OCI-LY1 (cell line): ENCODE results near the gene EML6.
"Not testable (repeated sequence)": the region's sequence is repeated elsewhere in the genome, so short reads cannot be mapped to it uniquely, and the experiment has no call there.

Experiments
- H2AFZ ChIP-seq: fragments of 200-600 bp; sonication (generic), shearing (Covaris generic); 2 replicates; pipeline ENCODE4 v1.6.0; 2014; ENCODE audit warnings: antibody characterized with exemption, mild to moderate bottlenecking, low read length
- H3F3A ChIP-seq: fragments of 200-600 bp; sonication (generic), shearing (Covaris generic); 2 replicates; pipeline ENCODE4 v1.6.0; 2014; ENCODE audit warnings: mild to moderate bottlenecking, antibody characterized with exemption, low read length, moderate library complexity; ENCODE audit not compliant: insufficient read depth
- H3K27ac ChIP-seq: fragments of 200-600 bp; sonication (generic); 2 replicates; pipeline ENCODE4 v1.5.1; 2014; ENCODE audit warnings: low read length, mixed run types, mild to moderate bottlenecking, low read depth; ENCODE audit not compliant: poor library complexity, severe bottlenecking
- H3K27me3 ChIP-seq: fragments of 200-600 bp; sonication (generic); 2 replicates; pipeline ENCODE4 v1.6.0; 2014; ENCODE audit warnings: antibody characterized with exemption, mild to moderate bottlenecking, low read length, moderate library complexity; ENCODE audit not compliant: insufficient read depth
- H3K36me3 ChIP-seq: fragments of 200-600 bp; sonication (generic); 2 replicates; pipeline ENCODE4 v1.6.1; 2014; ENCODE audit warnings: mild to moderate bottlenecking, antibody characterized with exemption, low read length, moderate library complexity, mixed read lengths; ENCODE audit not compliant: insufficient read depth
- H3K4me1 ChIP-seq: fragments of 200-600 bp; sonication (generic); 2 replicates; pipeline ENCODE4 v1.5.1; 2014; ENCODE audit warnings: mild to moderate bottlenecking, low read length, moderate library complexity; ENCODE audit not compliant: insufficient read depth, severe bottlenecking
- H3K4me2 ChIP-seq: fragments of 200-600 bp; sonication (generic), shearing (Covaris generic); 2 replicates; pipeline ENCODE4 v1.6.1; 2014; ENCODE audit warnings: low read length
- H3K4me3 ChIP-seq: fragments of 200-600 bp; sonication (generic); 2 replicates; pipeline ENCODE4 v1.5.1; 2014; ENCODE audit warnings: low read length, low read depth, mild to moderate bottlenecking, mixed read lengths; ENCODE audit not compliant: poor library complexity, severe bottlenecking
- H3K79me2 ChIP-seq: fragments of 200-600 bp; shearing (Covaris generic); 2 replicates; pipeline ENCODE4 v1.6.1; 2016; ENCODE audit warnings: mixed run types, low read length, mixed read lengths; ENCODE audit not compliant: insufficient read depth
- H3K9ac ChIP-seq: fragments of 200-600 bp; sonication (generic), shearing (Covaris generic); 2 replicates; pipeline ENCODE4 v1.6.1; 2014; ENCODE audit warnings: mild to moderate bottlenecking, low read length, mixed read lengths
- H3K9me2 ChIP-seq: fragments of 200-600 bp; sonication (generic), shearing (Covaris generic); 2 replicates; pipeline ENCODE4 v1.6.1; 2014; ENCODE audit warnings: low read depth, mild to moderate bottlenecking, low read length, mixed read lengths
- H3K9me3 ChIP-seq: fragments of 200-600 bp; shearing (Covaris generic); 2 replicates; pipeline ENCODE4 v1.6.1; 2014; ENCODE audit warnings: low read length, mixed read lengths
- H4K20me1 ChIP-seq: fragments of 200-600 bp; sonication (generic), shearing (Covaris generic); 2 replicates; pipeline ENCODE4 v1.6.0; 2016; ENCODE audit warnings: mild to moderate bottlenecking, low read length; ENCODE audit not compliant: insufficient read depth
- EZH2 ChIP-seq: fragments of 200-600 bp; sonication (generic), shearing (Covaris generic); IDR thresholded peaks from 2 replicates; pipeline ENCODE4 v1.8.0; 2017; ENCODE audit warnings: borderline replicate concordance, mixed run types, mild to moderate bottlenecking, antibody characterized with exemption, low read length, moderate library complexity, mixed read lengths
- TF ChIP-seq, protein P1 (sequence below): fragments of 200-600 bp; sonication (generic), shearing (Covaris generic); IDR thresholded peaks from 2 replicates; pipeline ENCODE4 v1.5.1; 2017; ENCODE audit warnings: mild to moderate bottlenecking, antibody characterized with exemption, low read length, moderate library complexity, mixed read lengths

The EML6 gene

DNA sequence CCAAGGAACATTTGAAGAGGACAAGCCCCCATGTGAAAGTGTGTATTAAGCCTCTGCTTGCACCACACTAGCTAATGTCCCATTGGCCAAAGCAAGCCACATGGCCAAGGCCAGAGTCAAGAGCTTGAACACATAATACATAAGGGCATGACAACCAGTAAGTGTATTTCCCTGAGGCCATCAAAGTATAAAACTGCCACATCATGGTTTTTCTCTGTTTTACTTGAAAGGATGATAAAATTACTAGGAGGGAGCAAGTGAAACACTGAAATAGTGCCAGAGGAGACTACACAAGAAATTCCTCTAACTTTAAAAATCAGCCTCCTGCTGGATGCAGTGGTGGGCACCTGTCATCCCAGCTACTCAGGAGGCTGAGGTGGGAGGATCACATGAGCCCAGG, 30.9 kb upstream of the EML6 start:
- H3K27ac ChIP-seq = no peak overlapping the region
- no peak overlapping the region for H3K4me2 ChIP-seq
- H3K36me3 ChIP-seq = no peaks in the 10 kb centered on the region
- no peaks in the 10 kb centered on the region for H3K4me1 ChIP-seq
- no peaks in the 10 kb centered on the region for H3K79me2 ChIP-seq
- no peak overlapping the region for H2AFZ ChIP-seq
- TF ChIP-seq, protein P1, sequence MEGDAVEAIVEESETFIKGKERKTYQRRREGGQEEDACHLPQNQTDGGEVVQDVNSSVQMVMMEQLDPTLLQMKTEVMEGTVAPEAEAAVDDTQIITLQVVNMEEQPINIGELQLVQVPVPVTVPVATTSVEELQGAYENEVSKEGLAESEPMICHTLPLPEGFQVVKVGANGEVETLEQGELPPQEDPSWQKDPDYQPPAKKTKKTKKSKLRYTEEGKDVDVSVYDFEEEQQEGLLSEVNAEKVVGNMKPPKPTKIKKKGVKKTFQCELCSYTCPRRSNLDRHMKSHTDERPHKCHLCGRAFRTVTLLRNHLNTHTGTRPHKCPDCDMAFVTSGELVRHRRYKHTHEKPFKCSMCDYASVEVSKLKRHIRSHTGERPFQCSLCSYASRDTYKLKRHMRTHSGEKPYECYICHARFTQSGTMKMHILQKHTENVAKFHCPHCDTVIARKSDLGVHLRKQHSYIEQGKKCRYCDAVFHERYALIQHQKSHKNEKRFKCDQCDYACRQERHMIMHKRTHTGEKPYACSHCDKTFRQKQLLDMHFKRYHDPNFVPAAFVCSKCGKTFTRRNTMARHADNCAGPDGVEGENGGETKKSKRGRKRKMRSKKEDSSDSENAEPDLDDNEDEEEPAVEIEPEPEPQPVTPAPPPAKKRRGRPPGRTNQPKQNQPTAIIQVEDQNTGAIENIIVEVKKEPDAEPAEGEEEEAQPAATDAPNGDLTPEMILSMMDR = no peak
- no peak for TF ChIP-seq EZH2
- no peak overlapping the region for H3K9ac ChIP-seq
- H3K9me2 ChIP-seq = no peaks in the 10 kb centered on the region
- H3K27me3 ChIP-seq = no peaks in the 10 kb centered on the region
- no peaks in the 10 kb centered on the region for H3K9me3 ChIP-seq
- H3K4me3 ChIP-seq = no peak overlapping the region
- H4K20me1 ChIP-seq = no peaks in the 10 kb centered on the region
- H3F3A ChIP-seq = no peaks in the 10 kb centered on the region

DNA sequence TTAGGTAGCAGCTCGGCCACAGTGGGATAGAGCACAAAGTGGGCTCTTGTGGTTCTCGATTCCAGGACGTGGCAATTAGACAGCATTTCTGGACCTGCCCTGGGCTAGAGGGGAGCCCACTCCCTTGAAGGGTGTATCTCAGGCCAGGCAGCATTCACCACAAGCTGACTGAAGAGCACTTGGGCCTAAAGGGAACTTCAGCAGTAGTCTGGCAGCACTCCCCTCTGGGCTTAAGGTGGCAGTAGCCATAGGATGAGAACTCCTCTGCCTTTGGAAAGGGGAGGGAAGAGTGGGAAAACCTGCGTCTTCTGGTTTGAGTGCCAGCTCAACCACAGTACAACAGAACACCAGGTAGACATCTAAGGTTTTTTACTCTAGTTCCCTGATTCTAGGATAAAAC, 28.1 kb upstream of the EML6 start:
- no peak overlapping the region for H3K9ac ChIP-seq
- H3K9me2 ChIP-seq = no peaks in the 10 kb centered on the region
- no peaks in the 10 kb centered on the region for H3K9me3 ChIP-seq
- H2AFZ ChIP-seq = no peak overlapping the region
- H3F3A ChIP-seq = no peaks in the 10 kb centered on the region
- no peak overlapping the region for H3K4me3 ChIP-seq
- no peaks in the 10 kb centered on the region for H3K36me3 ChIP-seq
- no peaks in the 10 kb centered on the region for H4K20me1 ChIP-seq
- no peaks in the 10 kb centered on the region for H3K27me3 ChIP-seq
- H3K4me1 ChIP-seq = no peaks in the 10 kb centered on the region
- H3K4me2 ChIP-seq = no peak overlapping the region
- no peaks in the 10 kb centered on the region for H3K79me2 ChIP-seq
- H3K27ac ChIP-seq = no peak overlapping the region
- TF ChIP-seq, protein P1 = no peak
- no peak for TF ChIP-seq EZH2

DNA sequence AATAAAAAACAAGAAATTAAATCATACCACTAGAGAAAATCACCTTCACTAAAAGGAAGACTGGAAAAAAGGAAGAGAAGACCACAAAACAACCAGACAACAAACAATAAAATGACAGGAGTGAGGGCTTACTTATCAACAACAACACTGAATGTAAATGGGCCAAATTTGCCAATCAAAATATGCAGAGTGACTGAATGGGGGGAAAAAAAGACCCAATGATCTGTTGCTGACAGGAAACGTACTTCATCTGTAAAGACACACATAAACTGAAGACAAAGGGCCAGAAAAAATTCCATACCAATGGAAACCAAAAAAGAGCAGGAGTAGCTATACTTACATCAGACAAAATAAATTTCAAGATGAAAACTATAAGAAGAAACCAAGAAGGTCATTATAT, 25.5 kb upstream of the EML6 start:
- H3K9ac ChIP-seq = no peak overlapping the region

DNA sequence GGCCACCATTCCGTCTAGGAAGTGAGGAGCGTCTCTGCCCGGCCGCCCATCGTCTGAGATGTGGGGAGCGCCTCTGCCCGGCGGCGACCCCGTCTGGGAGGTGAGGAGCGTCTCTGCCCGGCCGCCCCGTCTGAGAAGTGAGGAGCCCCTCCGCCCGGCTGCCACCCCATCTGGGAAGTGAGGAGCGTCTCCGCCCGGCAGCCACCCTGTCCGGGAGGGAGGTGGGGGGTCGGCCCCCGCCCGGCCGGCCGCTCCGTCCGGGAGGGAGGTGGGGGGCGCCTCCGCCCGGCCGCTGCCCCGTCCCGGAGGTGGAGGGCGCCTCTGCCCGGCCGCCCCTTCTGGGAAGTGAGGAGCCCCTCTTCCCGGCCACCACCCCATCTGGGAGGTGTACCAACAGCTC, 24.5 kb upstream of the EML6 start:
- not testable (repeated sequence) for H3K9me2 ChIP-seq, H3F3A ChIP-seq, H4K20me1 ChIP-seq, H3K9me3 ChIP-seq, H3K4me2 ChIP-seq, H3K79me2 ChIP-seq, H3K9ac ChIP-seq, H3K36me3 ChIP-seq, H3K4me1 ChIP-seq, H2AFZ ChIP-seq, H3K4me3 ChIP-seq, H3K27me3 ChIP-seq, H3K27ac ChIP-seq

More for the DNA sequence above, 25.5 kb upstream of the EML6 start:
- Histone ChIP-seq H3K27me3 (no peaks in the 10 kb centered on the region), H3K9me2 (no peaks in the 10 kb centered on the region), H3F3A (no peaks in the 10 kb centered on the region), H4K20me1 (no peaks in the 10 kb centered on the region), H3K27ac (no peak overlapping the region), H3K9me3 (no peaks in the 10 kb centered on the region), H3K36me3 (no peaks in the 10 kb centered on the region), H3K4me2 (no peak overlapping the region), H3K4me3 (no peak overlapping the region), H3K79me2 (no peaks in the 10 kb centered on the region), H3K4me1 (no peaks in the 10 kb centered on the region), H2AFZ (no peak overlapping the region)
- TF ChIP-seq, protein P1 = no peak
- TF ChIP-seq EZH2 = no peak
